Measurements from ENCODE around the gene SLC9B2. TPM values are rescaled to one million over a fixed set of nuclear protein-coding genes. Genes with fewer than 3 reads are reported as not detected.

Gene SLC9B2
- total RNA-seq, 1 donor from 2014 or later, result 14.6 TPM

DNA sequence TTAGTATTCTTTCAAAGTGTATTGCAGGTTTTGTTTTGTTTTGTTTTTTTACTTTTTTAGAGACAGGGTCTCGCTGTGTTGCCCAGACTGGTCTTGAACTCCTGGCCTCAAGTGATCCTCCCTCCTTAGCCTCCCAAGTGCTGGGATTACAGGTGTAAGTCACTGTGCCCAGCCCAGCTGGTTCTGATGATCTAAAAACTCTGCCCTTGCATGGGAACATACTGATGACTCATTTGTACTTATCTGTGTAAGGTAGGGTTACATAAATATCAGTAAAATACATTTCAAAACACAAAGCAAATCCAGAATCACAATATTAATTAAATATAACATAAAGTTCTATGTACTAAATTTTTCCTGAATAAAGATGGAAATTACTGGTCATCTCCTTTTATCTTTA lies 49.7 kb downstream of the SLC9B2 start:
- H3K9me3 Mint-ChIP-seq, result no peaks in the 10 kb centered on the region
- Histone ChIP-seq H3K9ac (no peak overlapping the region), H3K4me3 (no peak overlapping the region), H3F3A (ENCODE audit: low read depth) (no peaks in the 10 kb centered on the region), H3K27me3 (no peaks in the 10 kb centered on the region), H3K79me2 (ENCODE audit: low read depth) (no peaks in the 10 kb centered on the region), H3K36me3 (no peaks in the 10 kb centered on the region), H3K4me2 (no peak overlapping the region), H4K20me1 (ENCODE audit: low read depth) (no peaks in the 10 kb centered on the region), H2AFZ (replicated peaks) (no peak overlapping the region), H3K4me1 (no peaks in the 10 kb centered on the region), H3K9me3 (ENCODE audit: low read depth) (no peaks in the 10 kb centered on the region), H3K27ac (no peak overlapping the region)
- H3K27me3 Mint-ChIP-seq (ENCODE audit: insufficient read depth, low read depth), result no peaks in the 10 kb centered on the region
- H3K4me1 Mint-ChIP-seq, result no peaks in the 10 kb centered on the region
- no peak overlapping the region for H3K4me3 Mint-ChIP-seq
- H3K36me3 Mint-ChIP-seq, result no peaks in the 10 kb centered on the region
- no peak overlapping the region for H3K27ac Mint-ChIP-seq
- TF ChIP-seq, protein P1, sequence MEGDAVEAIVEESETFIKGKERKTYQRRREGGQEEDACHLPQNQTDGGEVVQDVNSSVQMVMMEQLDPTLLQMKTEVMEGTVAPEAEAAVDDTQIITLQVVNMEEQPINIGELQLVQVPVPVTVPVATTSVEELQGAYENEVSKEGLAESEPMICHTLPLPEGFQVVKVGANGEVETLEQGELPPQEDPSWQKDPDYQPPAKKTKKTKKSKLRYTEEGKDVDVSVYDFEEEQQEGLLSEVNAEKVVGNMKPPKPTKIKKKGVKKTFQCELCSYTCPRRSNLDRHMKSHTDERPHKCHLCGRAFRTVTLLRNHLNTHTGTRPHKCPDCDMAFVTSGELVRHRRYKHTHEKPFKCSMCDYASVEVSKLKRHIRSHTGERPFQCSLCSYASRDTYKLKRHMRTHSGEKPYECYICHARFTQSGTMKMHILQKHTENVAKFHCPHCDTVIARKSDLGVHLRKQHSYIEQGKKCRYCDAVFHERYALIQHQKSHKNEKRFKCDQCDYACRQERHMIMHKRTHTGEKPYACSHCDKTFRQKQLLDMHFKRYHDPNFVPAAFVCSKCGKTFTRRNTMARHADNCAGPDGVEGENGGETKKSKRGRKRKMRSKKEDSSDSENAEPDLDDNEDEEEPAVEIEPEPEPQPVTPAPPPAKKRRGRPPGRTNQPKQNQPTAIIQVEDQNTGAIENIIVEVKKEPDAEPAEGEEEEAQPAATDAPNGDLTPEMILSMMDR (IDR thresholded peaks at IDR 0.05), result no peak
- TF ChIP-seq EZH2phosphoT487 (IDR thresholded peaks at IDR 0.05) (no peak), EZH2 (IDR thresholded peaks at IDR 0.05) (no peak)
- DNase-seq (ENCODE audit: low spot score), result no peak

DNA sequence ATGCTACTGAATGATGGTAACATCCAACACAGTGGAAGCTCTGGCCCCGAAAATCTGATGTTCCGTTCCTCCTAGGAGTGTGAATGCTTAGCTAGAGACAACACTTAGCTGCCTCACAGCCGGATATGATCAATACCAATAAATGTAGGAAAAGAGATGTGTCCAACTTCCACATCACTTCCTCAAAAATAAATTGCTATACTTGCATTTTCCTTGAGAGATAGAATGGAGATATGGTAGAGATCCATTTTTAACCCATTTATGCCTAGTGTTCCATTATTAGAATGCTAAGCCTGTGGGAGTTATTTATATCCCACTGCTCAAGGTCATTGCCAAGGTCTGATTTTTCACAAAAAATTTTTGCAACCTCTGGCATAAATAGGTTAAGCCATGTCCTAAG lies 51.6 kb downstream of the SLC9B2 start:
- no peaks in the 10 kb centered on the region for H3K27me3 Mint-ChIP-seq (ENCODE audit: insufficient read depth, low read depth)
- Histone ChIP-seq H3K27me3 (no peaks in the 10 kb centered on the region), H2AFZ (replicated peaks) (no peak overlapping the region), H3F3A (ENCODE audit: low read depth) (no peaks in the 10 kb centered on the region), H3K9ac (no peak overlapping the region), H3K4me3 (no peak overlapping the region), H3K27ac (no peak overlapping the region), H3K79me2 (ENCODE audit: low read depth) (no peaks in the 10 kb centered on the region), H3K4me2 (no peak overlapping the region), H3K36me3 (no peaks in the 10 kb centered on the region), H3K9me3 (ENCODE audit: low read depth) (no peaks in the 10 kb centered on the region), H4K20me1 (ENCODE audit: low read depth) (no peaks in the 10 kb centered on the region), H3K4me1 (no peaks in the 10 kb centered on the region)
- TF ChIP-seq, protein P1 (IDR thresholded peaks at IDR 0.05), result no peak
- TF ChIP-seq EZH2 (IDR thresholded peaks at IDR 0.05) (no peak), EZH2phosphoT487 (IDR thresholded peaks at IDR 0.05) (no peak)
- no peaks in the 10 kb centered on the region for H3K4me1 Mint-ChIP-seq
- H3K36me3 Mint-ChIP-seq, result no peaks in the 10 kb centered on the region
- DNase-seq (ENCODE audit: low spot score), result no peak
- H3K4me3 Mint-ChIP-seq, result no peak overlapping the region
- H3K9me3 Mint-ChIP-seq, result peaks cover under 1% of the 10 kb centered on the region
- no peak overlapping the region for H3K27ac Mint-ChIP-seq

DNA sequence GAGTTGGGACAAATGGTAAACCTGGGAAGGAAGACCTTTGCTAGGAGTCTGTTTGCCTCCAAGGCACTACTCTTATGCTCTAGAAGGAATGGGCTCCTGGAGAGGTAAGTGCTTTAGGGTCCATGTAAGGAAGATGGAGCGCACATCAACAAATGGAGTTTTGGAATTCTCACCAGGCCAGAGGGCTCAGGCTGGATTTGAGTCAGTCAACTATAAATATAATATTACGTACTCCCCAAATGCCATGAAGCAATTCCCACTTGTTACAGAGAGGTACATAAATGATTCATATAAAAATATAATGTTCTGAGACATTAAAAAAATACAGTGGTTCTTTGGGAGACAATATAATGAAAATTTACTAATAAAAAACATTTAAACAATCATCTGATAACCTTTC lies 55.4 kb downstream of the SLC9B2 start:
- H3K9ac ChIP-seq, result no peak overlapping the region
- H4K20me1 ChIP-seq (ENCODE audit: low read depth), result no peaks in the 10 kb centered on the region
- H3K4me3 ChIP-seq, result no peak overlapping the region
- H3K4me3 Mint-ChIP-seq, result no peak overlapping the region
- H3K27me3 Mint-ChIP-seq (ENCODE audit: insufficient read depth, low read depth), result no peaks in the 10 kb centered on the region
- H3K4me1 ChIP-seq, result no peaks in the 10 kb centered on the region
- TF ChIP-seq EZH2 (IDR thresholded peaks at IDR 0.05) (no peak), EZH2phosphoT487 (IDR thresholded peaks at IDR 0.05) (no peak)
- TF ChIP-seq, protein P1 (IDR thresholded peaks at IDR 0.05), result no peak
- H3F3A ChIP-seq (ENCODE audit: low read depth), result no peaks in the 10 kb centered on the region
- DNase-seq (ENCODE audit: low spot score), result no peak
- no peaks in the 10 kb centered on the region for H3K36me3 ChIP-seq
- no peaks in the 10 kb centered on the region for H3K79me2 ChIP-seq (ENCODE audit: low read depth)
- H3K27ac ChIP-seq, result no peak overlapping the region
- no peaks in the 10 kb centered on the region for H3K27me3 ChIP-seq
- H2AFZ ChIP-seq (replicated peaks), result no peak overlapping the region
- peaks cover 4% of the 10 kb centered on the region for H3K9me3 Mint-ChIP-seq
- H3K9me3 ChIP-seq (ENCODE audit: low read depth), result no peaks in the 10 kb centered on the region
- H3K4me2 ChIP-seq, result no peak overlapping the region
- no peaks in the 10 kb centered on the region for H3K4me1 Mint-ChIP-seq
- no peaks in the 10 kb centered on the region for H3K36me3 Mint-ChIP-seq
- H3K27ac Mint-ChIP-seq, result no peak overlapping the region

Data from neural progenitor cell (in vitro differentiated cells).